ENCODE measurements around the gene XYLT1. TPM values are rescaled to one million over a fixed set of nuclear protein-coding genes. Genes with fewer than 3 reads are reported as not detected.

The XYLT1 gene
- total RNA-seq, 1 experiment from 2014 or later, result 7.5 TPM

- no peak overlapping the region for H3K4me3 Mint-ChIP-seq (ENCODE audit: low read depth, unreplicated experiment)
- peaks cover under 1% of the 10 kb centered on the region for H3K4me1 Mint-ChIP-seq (ENCODE audit: low read depth, unreplicated experiment)
- no TSS peak for BruUV-seq (replicated peaks)
- DNase-seq, result no peak
- no peaks in the 10 kb centered on the region for H3K9me3 Mint-ChIP-seq (ENCODE audit: low read depth, unreplicated experiment)
- intact Hi-C loops (cut with micrococcal nuclease; ENCODE audit: unreplicated experiment), result no loop called here
- no peaks in the 10 kb centered on the region for H3K36me3 Mint-ChIP-seq (ENCODE audit: insufficient read depth, unreplicated experiment)
- TF ChIP-seq CTCF (IDR thresholded peaks at IDR 0.05; ENCODE audit: unreplicated experiment), result no peak
- CTCF ChIA-PET, result no interaction called here
- H3K27me3 Mint-ChIP-seq (ENCODE audit: unreplicated experiment), result no peaks in the 10 kb centered on the region
- no peak overlapping the region for H3K27ac Mint-ChIP-seq (ENCODE audit: unreplicated experiment)
Measured at GRCh38 chr16:17403156-17403809, 67.5 kb downstream of the XYLT1 start.

- H3K4me1 Mint-ChIP-seq (ENCODE audit: low read depth, unreplicated experiment), result peaks cover 27% of the 10 kb centered on the region
- no peak overlapping the region for H3K4me3 Mint-ChIP-seq (ENCODE audit: low read depth, unreplicated experiment)
- peak overlapping the region; percentile 69 for H3K27ac Mint-ChIP-seq (ENCODE audit: unreplicated experiment)
- no peaks in the 10 kb centered on the region for H3K9me3 Mint-ChIP-seq (ENCODE audit: low read depth, unreplicated experiment)
- DNase-seq, result peak; percentile 35
- intact Hi-C loops (cut with micrococcal nuclease; ENCODE audit: unreplicated experiment), result loop anchor here (2.0 kb wide), 3 partner anchors 71 to 93 kb away; no protein-coding TSS in a partner anchor
- TF ChIP-seq CTCF (IDR thresholded peaks at IDR 0.05; ENCODE audit: unreplicated experiment), result no peak
- CTCF ChIA-PET, result interaction anchor here (0.6 to 1.3 kb wide), 9 partner anchors 22 to 570 kb away, joined by 3 to 8 read pairs (median 3); no protein-coding TSS in a partner anchor
- no TSS peak for BruUV-seq (replicated peaks)
- no peaks in the 10 kb centered on the region for H3K27me3 Mint-ChIP-seq (ENCODE audit: unreplicated experiment)
- peaks cover 9% of the 10 kb centered on the region for H3K36me3 Mint-ChIP-seq (ENCODE audit: insufficient read depth, unreplicated experiment)
Measured at GRCh38 chr16:17397499-17397891, 73.3 kb downstream of the XYLT1 start.

- peaks cover 9% of the 10 kb centered on the region for H3K36me3 Mint-ChIP-seq (ENCODE audit: insufficient read depth, unreplicated experiment)
- DNase-seq, result peak; percentile 68
- no peaks in the 10 kb centered on the region for H3K9me3 Mint-ChIP-seq (ENCODE audit: low read depth, unreplicated experiment)
- no TSS peak for BruUV-seq (replicated peaks)
- CTCF ChIA-PET, result interaction anchor here (0.6 to 1.3 kb wide), 10 partner anchors 22 to 570 kb away, joined by 3 to 8 read pairs (median 3); no protein-coding TSS in a partner anchor
- H3K4me3 Mint-ChIP-seq (ENCODE audit: low read depth, unreplicated experiment), result no peak overlapping the region
- H3K4me1 Mint-ChIP-seq (ENCODE audit: low read depth, unreplicated experiment), result peaks cover 27% of the 10 kb centered on the region
- intact Hi-C loops (cut with micrococcal nuclease; ENCODE audit: unreplicated experiment), result loop anchor here (1.0 to 2.0 kb wide), 5 partner anchors 33 to 122 kb away; no protein-coding TSS in a partner anchor
- peaks cover under 1% of the 10 kb centered on the region for H3K27me3 Mint-ChIP-seq (ENCODE audit: unreplicated experiment)
- TF ChIP-seq CTCF (IDR thresholded peaks at IDR 0.05; ENCODE audit: unreplicated experiment), result no peak
- H3K27ac Mint-ChIP-seq (ENCODE audit: unreplicated experiment), result peak overlapping the region; percentile 69
Measured at GRCh38 chr16:17396762-17397498, 73.8 kb downstream of the XYLT1 start.

- Mint-ChIP-seq H3K4me1 (ENCODE audit: low read depth, unreplicated experiment) (peaks cover 27% of the 10 kb centered on the region), H3K9me3 (ENCODE audit: low read depth, unreplicated experiment) (no peaks in the 10 kb centered on the region), H3K36me3 (ENCODE audit: insufficient read depth, unreplicated experiment) (peaks cover 9% of the 10 kb centered on the region), H3K27ac (ENCODE audit: unreplicated experiment) (peak overlapping the region; percentile 66), H3K27me3 (ENCODE audit: unreplicated experiment) (peaks cover 10% of the 10 kb centered on the region), H3K4me3 (ENCODE audit: low read depth, unreplicated experiment) (no peak overlapping the region)
- BruUV-seq (replicated peaks), result no TSS peak
- no peak for TF ChIP-seq CTCF (IDR thresholded peaks at IDR 0.05; ENCODE audit: unreplicated experiment)
- intact Hi-C loops (cut with micrococcal nuclease; ENCODE audit: unreplicated experiment), result loop anchor here (1.0 to 2.0 kb wide), 5 partner anchors 32 to 121 kb away; no protein-coding TSS in a partner anchor
- DNase-seq, result peak; percentile 75
- CTCF ChIA-PET, result interaction anchor here (0.6 to 0.9 kb wide), 3 partner anchors 19 to 83 kb away, joined by 3 to 8 read pairs (median 3); no protein-coding TSS in a partner anchor
Measured at GRCh38 chr16:17395849-17396480, 74.8 kb downstream of the XYLT1 start.
